HG02763 (cell line): Measurements from ENCODE around the gene FRMD4A.

Source experiments
- ATAC-seq: cut with Tn5 transposase; IDR thresholded peaks from one replicate; pipeline ENCODE4 v1.9.1; 2021; ENCODE audit warnings: mild to moderate bottlenecking, moderate library complexity; ENCODE audit not compliant: unreplicated experiment

Gene FRMD4A

GRCh38 chr10:13637303-13637856, 693.3 kb downstream of the FRMD4A start:
- no peak for ATAC-seq

- no peak for ATAC-seq
Measured at GRCh38 chr10:13636776-13637175, 693.9 kb downstream of the FRMD4A start.

GRCh38 chr10:13634207-13634606, 696.5 kb downstream of the FRMD4A start:
- ATAC-seq: no peak

GRCh38 chr10:13633689-13634088, 697.0 kb downstream of the FRMD4A start:
- no peak for ATAC-seq

- ATAC-seq: no peak
Measured at GRCh38 chr10:13632884-13633440, 697.8 kb downstream of the FRMD4A start.

- ATAC-seq: no peak
Measured at GRCh38 chr10:13632440-13632839, 698.3 kb downstream of the FRMD4A start.

GRCh38 chr10:13631594-13631993, 699.1 kb downstream of the FRMD4A start:
- ATAC-seq: no peak

- no peak for ATAC-seq
Measured at GRCh38 chr10:13630231-13630630, 700.5 kb downstream of the FRMD4A start.

- ATAC-seq: no peak
Measured at GRCh38 chr10:13629116-13629515, 701.6 kb downstream of the FRMD4A start.

- no peak for ATAC-seq
Measured at GRCh38 chr10:13628661-13629060, 702.1 kb downstream of the FRMD4A start.

- no peak for ATAC-seq
Measured at GRCh38 chr10:13627459-13628310, 703.0 kb downstream of the FRMD4A start.

GRCh38 chr10:13624630-13625029, 706.1 kb downstream of the FRMD4A start:
- ATAC-seq: no peak

GRCh38 chr10:13621931-13622330, 708.8 kb downstream of the FRMD4A start:
- no peak for ATAC-seq

- no peak for ATAC-seq
Measured at GRCh38 chr10:13617116-13617515, 713.6 kb downstream of the FRMD4A start.

- no peak for ATAC-seq
Measured at GRCh38 chr10:13615650-13616300, 714.9 kb downstream of the FRMD4A start.

GRCh38 chr10:13614530-13615332, 716.0 kb downstream of the FRMD4A start:
- no peak for ATAC-seq

- no peak for ATAC-seq
Measured at GRCh38 chr10:13613519-13613918, 717.2 kb downstream of the FRMD4A start.

GRCh38 chr10:13612654-13613373, 717.9 kb downstream of the FRMD4A start:
- no peak for ATAC-seq

- ATAC-seq: no peak
Measured at GRCh38 chr10:13608246-13608853, 722.4 kb downstream of the FRMD4A start.
